KOPT-K1 (cell line): ENCODE measurements around the gene PGD.
"Not testable (repeated sequence)": the region's sequence is repeated elsewhere in the genome, so short reads cannot be mapped to it uniquely, and the experiment has no call there.

Experiments used
- H3K27ac ChIP-seq: fragments of 200-600 bp; sonication (generic); 2 replicates; pipeline ENCODE4 v1.5.1; 2016; ENCODE audit warnings: antibody characterized with exemption, mild to moderate bottlenecking, low read depth, low read length; ENCODE audit not compliant: poor library complexity, severe bottlenecking
- H3K36me3 ChIP-seq: fragments of 200-600 bp; sonication (generic); 2 replicates; pipeline ENCODE4 v1.5.1; 2017; ENCODE audit warnings: antibody characterized with exemption, mild to moderate bottlenecking, low read length, moderate library complexity; ENCODE audit not compliant: insufficient read depth
- H3K9me3 ChIP-seq: fragments of 200-600 bp; sonication (generic); 2 replicates; pipeline ENCODE4 v1.5.1; 2017; ENCODE audit warnings: antibody characterized with exemption, low read length, mild to moderate bottlenecking; ENCODE audit not compliant: insufficient read depth, poor library complexity, severe bottlenecking

Gene PGD

DNA sequence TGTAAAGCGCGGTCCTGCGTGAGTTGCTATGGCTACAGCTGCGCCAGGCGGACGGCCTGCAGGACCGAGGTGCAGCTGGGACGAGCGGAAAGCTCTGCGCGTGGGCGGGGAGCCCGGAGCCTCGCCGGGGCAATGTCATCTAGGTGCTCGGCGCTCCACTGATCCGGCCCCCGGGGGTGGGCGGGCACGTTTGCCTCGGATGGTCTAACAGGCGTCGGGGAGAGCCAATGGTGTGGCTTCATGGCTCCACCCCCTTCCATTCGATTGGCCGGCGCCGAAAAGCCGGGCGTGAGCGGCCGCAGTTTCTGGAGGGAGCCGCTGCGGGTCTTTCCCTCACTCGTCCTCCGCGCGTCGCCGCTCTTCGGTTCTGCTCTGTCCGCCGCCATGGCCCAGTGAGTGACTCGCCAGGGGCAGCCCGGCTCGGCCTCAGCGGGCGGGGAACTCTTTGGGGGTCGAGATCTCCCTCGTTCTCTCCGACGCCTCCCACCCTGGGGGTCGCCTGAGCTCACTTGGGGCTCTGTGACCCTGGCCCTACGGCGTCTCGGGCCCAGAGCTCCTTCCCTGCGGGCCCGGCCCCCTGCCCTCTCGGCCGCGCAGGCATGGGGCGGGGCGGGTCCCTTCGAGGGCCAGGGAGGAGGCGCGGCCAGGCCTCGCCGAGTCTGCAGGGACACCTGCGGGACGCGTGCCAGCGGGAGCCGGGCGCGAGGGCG, at the start of gene PGD:
Gene PGD (plus strand): TSS at position 331 of the 710 bp plus-strand sequence. CDS start 54 bp downstream, at position 385.
- Histone ChIP-seq H3K36me3 (peaks cover 37% of the 10 kb centered on the region), H3K27ac (peak within 1 kb of the TSS; percentile 92)

GRCh38 chr1:10353282-10353681, 45.6 kb upstream of the PGD start:
- Histone ChIP-seq H3K9me3 (no peaks in the 10 kb centered on the region), H3K36me3 (no peaks in the 10 kb centered on the region), H3K27ac (no peak overlapping the region)

More for the DNA sequence above, at the start of gene PGD:
- no peaks in the 10 kb centered on the region for H3K9me3 ChIP-seq

DNA sequence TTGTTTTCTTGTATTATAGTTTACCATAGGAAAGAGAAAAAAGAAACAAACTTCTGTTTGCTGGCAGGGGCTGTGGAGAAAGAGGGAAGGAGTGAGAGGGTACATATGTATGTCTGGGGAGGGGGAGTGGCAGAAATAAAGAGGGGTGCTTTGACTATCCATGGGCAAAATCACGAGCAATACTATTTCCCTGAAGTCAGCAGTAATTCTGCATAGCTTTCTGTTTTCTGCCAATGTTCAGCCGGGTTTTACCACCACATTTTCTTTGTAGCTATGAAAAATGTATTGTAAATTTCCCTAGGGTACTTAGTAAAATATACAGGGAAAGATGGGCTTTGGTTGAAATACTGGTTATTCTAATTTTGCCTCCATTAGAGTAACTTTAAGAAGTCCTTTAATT, 45.2 kb upstream of the PGD start:
- Histone ChIP-seq H3K9me3 (no peaks in the 10 kb centered on the region), H3K36me3 (no peaks in the 10 kb centered on the region), H3K27ac (no peak overlapping the region)

DNA sequence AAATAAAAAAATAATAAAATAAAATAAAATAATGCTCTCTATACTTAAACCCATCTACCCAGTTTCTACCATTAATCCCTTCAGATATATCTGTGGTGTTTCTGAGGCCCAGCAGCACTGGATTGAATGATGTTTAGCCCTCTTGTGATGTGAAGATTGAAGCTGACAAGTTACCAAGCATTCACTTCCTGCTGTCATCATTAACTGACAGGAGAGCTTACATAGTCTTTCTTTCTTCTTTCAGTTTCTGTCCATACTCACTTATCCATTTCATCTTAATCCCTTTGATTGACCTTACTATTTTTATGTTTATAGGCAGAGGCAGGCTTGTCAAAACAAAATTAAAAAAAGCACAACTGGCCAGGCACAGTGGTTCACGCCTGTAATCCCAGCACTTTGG, 38.8 kb upstream of the PGD start:
- Histone ChIP-seq H3K36me3 (no peaks in the 10 kb centered on the region; the same call in 1 of the 2 replicates), H3K9me3 (no peaks in the 10 kb centered on the region), H3K27ac (no peak overlapping the region)

GRCh38 chr1:10361515-10361914, 37.3 kb upstream of the PGD start:
- no peaks in the 10 kb centered on the region; the same call in 1 of the 2 replicates for H3K36me3 ChIP-seq
- no peaks in the 10 kb centered on the region for H3K9me3 ChIP-seq
- no peak overlapping the region for H3K27ac ChIP-seq

GRCh38 chr1:10368194-10368593, 30.7 kb upstream of the PGD start:
- Histone ChIP-seq H3K36me3 (no peaks in the 10 kb centered on the region), H3K27ac (no peak overlapping the region), H3K9me3 (no peaks in the 10 kb centered on the region)

DNA sequence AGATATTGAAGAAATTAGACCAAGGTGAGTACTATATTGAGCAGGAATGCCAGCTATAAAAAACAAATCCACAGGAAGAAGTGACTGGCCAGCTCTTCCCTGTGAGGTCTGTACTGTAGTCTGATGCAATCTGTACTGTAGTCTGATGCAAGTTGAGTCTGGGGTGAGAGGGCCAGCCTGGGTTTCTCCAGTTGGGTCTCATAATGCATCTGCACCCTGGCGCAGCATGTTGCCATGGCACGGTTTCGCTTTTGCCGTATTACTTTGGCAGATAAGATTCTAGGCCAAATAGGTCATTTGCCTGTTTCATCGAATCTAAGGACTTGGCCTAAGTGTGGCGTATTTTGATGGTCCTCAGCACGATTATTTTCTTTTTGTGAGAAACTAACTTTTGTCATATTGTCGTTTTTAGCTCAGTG, 24.4 kb upstream of the PGD start:
- no peaks in the 10 kb centered on the region for H3K36me3 ChIP-seq
- no peaks in the 10 kb centered on the region for H3K9me3 ChIP-seq

DNA sequence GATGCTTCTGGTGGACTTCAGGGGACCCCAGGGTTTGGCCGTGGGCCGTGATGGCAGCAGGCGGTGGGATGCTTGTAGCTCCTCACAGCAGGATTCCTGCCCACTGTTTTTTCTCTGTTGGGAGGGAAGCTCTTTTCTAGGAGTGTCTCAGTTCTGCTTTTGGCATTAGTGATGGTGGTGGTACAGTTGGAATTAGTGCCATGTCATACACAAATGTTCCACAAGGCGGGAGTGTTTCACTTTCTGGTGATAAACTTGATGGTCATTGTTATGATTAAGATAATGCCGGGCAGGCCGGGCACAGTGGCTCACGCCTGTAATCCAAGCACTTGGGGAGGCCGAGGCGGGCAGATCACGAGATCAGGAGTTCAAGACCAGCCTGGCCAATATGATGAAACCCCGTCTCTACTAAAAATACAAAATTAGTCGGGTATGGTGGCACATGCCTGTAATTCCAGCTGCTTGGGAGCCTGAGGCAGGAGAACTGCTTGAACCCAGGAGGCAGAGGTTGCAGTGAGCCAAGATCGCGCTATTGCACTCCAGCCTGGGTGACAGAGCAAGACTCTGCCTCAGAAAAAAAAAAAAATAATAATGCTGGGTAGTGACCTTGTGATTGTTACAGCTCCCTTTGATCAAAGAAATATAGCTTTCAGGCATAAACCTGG, 21.4 kb upstream of the PGD start:
- not testable (repeated sequence) for H3K36me3 ChIP-seq, H3K9me3 ChIP-seq, H3K27ac ChIP-seq

More for the DNA sequence above, 24.4 kb upstream of the PGD start:
- H3K27ac ChIP-seq: no peak overlapping the region

DNA sequence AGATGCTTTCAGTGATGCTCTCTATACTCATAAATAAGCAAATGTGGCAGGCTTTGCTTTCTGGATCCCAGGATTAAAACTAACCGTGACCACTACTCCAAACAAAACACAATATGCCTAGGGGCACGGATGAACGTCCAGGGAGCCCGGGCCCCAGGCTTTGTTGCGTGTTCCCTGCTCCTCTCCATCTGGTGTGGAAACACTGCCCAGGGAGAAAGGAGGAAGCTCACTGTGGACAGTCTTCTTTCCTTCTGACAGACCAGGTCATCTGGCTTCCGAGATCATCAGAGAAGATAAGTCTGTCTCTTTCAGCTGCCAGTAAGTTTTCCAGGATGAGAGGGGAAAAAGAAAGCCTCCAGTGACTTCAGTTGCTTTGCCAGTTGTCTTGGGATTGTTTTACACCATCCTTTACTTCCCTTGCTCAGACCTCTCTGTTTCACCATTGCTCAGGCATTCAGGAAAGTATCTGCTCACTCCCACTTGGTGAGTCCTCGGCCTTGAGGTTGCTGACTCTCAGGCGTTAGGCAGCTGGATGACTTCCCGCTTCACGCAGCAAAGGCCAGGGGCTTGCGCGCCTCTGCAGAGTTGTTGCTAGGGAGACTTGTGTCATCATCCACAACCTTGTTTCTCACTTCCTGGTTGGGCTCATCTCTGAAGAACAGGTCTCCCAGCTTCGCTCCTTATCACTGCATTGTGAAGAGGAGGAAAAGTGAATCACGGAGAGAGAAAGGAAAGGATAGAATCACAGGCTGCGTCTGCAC, 20.6 kb upstream of the PGD start:
- Histone ChIP-seq H3K9me3 (no peaks in the 10 kb centered on the region), H3K27ac (no peak overlapping the region), H3K36me3 (no peaks in the 10 kb centered on the region)

GRCh38 chr1:10379101-10379620, 19.7 kb upstream of the PGD start:
- no peaks in the 10 kb centered on the region for H3K9me3 ChIP-seq
- no peaks in the 10 kb centered on the region for H3K36me3 ChIP-seq
- no peak overlapping the region for H3K27ac ChIP-seq

DNA sequence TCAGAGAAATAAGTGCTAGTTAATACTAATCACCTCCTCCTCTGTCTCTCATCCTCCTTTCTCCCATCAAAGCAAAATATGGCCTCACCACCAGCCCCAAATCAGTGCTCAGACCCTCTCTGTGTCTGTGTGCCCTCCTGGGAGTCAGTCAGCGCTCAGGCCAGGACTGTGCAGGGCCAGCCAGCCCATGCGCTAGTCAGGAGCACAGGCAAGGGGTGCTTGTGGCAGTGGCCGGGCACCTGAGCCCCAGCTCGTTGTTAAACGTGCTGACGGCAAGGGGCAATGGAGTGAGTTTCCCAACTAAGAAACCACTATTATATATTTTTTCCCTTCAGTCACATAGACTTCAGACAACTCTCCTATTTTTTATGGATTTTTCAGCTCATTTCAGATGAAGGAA, 19.2 kb upstream of the PGD start:
- H3K36me3 ChIP-seq: no peaks in the 10 kb centered on the region

GRCh38 chr1:10380594-10381275, 18.1 kb upstream of the PGD start:
- no peaks in the 10 kb centered on the region for H3K36me3 ChIP-seq
- no peaks in the 10 kb centered on the region for H3K9me3 ChIP-seq
- no peak overlapping the region for H3K27ac ChIP-seq

More for the DNA sequence above, 19.2 kb upstream of the PGD start:
- H3K9me3 ChIP-seq: no peaks in the 10 kb centered on the region
- H3K27ac ChIP-seq: no peak overlapping the region

DNA sequence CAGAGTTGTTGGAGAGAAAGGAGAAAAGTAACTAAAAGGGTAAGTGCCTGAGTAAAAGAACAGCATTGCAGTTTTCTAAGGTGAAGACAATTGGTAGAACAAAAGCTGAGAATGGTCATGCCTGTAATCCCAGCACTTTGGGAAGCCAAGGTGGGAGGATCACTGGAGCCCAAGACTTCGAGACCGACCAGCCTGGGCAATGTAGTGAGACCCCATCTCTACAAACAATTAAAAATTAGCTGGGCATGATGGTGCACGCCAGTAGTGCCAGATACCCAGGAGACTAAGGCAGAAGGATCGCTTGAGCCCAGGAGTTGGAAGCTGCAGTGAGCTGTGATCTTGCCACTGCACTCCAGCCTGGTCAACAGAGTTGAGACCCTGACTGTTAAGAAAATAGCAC, 15.2 kb upstream of the PGD start:
- Histone ChIP-seq H3K27ac (no peak overlapping the region), H3K9me3 (no peaks in the 10 kb centered on the region), H3K36me3 (no peaks in the 10 kb centered on the region)

- H3K36me3 ChIP-seq: no peaks in the 10 kb centered on the region
- no peaks in the 10 kb centered on the region for H3K9me3 ChIP-seq
- no peak overlapping the region for H3K27ac ChIP-seq
Measured at GRCh38 chr1:10384219-10384618, 14.6 kb upstream of the PGD start.
